ENCODE results near the gene TUBB.
"Not testable (repeated sequence)": the region's sequence is repeated elsewhere in the genome, so short reads cannot be mapped to it uniquely, and the experiment has no call there.

TUBB gene

DNA sequence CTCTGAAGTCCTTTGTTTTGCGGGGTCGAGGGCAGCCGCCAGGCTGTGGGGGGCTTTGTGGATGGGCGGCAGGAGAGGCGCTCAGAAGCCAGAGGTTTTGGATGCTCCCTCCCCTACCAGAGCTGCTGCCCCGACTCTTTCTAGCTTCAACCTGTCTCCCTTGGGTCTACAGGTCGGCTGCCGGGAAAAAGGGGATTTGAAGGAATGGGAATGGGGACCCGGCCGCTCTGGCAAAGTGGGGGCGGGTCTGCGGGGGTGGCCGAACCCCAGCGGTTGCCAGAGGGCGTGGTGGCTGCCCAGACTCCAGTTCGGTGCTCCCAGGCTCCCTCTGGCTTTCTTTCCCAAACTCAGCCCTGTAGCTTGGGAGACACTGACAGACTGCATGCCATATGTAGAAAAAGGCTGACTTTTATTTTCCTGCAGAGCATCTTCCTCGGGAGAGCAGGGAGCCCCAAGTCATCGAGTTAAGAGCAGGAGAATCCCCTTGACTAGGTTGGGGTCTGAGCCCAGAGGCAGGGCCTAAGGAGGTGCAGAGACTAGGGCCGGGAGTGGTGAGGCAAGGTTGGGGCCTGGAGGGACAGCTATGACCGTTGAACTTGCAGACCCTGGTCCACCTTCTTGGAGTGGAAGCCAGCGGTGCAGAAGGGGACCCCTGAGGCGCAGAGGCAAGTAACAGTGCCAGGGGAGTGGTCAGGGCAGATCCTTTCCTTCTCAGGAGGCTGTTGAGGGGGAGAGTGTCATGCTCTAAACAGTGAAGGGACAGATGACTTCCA is 32.3 kb upstream of the TUBB start:
- DNase-seq = no peak

DNA sequence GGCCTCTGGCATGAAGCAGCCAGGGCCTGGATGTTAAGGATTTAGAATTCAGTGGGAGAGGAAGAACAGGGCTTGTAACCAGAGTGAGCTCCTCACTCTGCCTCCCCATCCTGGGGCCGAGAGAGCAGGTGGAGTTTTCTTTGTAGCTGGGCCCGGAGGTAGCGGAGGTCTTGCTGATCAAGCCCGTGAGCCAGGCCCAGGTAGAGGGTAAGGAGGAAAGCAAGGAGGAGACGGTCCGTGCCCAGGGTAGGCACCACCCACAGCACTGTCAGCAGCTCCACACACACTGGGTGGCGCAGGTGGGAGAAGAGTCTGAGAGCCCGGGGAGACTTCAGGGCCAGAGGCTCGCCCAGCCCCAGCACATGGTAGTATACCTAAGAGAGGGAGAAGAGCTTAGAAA is 31.6 kb upstream of the TUBB start:
- no peak for DNase-seq

DNA sequence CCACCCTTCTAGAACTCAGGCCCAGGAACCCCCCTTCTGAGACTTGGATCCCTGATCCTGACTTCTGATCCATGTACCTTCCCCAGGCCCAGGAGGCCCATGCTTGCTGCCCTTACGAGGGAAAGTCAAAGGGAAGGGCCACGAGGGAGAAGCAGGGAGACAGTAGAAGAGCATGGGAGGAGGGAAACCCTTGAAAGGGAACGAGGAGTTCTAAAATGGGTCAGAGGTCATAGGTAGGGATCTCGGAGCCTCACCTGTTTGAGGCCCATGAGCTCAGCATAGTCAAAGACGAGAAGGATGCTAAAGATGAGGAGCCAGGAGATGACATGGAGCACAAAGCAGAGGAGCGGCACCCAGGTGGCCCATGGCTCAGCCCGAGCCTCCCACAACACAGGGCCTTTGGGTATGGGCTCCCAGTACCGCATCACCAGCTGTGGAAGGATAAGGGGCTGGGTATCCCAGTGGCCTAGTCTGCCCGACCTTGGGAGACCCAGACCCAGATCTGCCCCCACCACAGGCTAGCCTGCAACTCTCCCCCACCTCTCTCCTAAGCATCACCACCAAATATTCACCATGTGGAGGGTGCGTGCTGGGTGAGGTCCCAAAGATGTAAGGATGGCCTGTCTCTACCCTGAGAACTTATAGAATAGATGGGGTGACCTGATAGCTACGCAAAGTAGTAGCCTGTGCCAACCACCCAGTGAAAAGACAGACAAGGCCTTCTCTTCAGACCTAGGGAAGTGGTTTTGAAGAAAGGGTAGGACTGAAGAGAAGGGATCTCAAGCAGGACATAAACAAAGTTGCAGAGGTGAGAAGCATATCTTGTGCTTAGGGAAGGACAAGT is 30.9 kb upstream of the TUBB start:
- DNase-seq = no peak

DNA sequence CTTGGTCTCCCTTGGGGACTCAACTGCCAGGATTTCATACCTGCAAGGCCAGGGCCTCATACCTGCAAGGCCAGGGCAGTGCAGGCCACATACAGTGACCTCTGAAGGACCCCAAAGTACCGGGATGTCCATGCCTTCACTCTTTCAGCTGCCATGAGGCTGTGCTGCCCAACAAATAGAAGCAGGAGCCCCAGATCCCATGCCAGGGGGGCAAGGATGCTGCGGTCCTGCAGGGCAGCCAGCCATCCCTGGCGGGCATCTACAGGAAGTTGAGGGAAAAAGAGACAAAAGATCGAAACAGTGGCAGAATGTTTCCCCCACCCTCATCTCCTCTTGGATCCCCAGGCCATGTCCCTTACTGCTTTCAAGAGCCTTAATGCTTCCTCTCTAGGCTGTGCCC is 30.2 kb upstream of the TUBB start:
- DNase-seq = no peak

DNA sequence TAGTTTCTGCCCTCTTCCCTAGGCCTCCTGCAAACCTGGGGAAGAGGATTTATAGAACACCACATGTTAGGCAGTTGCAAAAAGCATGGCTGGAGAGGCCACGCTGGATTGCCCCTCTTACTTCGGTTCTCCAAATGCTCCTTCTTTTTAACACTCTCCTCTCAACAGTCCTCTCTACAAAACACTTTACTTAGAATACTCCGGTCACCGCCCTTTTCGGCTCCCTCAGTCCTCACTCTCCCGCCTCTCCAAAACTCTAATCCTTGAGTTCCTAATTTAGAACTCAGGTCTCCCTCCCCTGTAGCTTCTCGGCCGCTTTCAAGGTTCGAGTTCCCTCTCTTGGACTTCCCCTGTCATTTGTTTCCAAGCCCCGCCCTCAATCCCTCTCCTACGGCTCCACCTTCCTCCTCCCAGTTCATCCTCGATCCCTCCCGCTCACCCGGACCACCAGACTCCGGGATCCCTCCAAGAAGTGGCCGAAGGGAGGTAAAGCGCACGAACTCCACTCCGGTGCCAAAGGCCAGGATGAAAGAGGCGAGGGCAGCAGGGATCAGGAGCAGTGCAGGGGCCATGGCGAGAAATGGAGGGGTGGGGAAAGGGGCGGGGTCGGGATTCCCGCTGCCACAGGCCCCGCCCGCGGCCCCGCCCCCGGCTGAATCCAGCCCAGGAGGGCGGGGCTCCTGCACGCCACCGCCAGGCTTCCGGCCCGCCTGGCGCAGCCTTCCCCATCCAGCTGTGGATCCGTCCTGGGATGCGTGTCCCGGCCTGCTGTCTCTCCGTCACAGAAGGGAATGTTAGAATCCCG is 29.5 kb upstream of the TUBB start, which contains the start of gene NRM:
NRM (minus strand) TSS at position 582 of the 805 bp plus-strand sequence; CDS start at position 572, 10 bp downstream.
- DNase-seq = peak; percentile 48

DNA sequence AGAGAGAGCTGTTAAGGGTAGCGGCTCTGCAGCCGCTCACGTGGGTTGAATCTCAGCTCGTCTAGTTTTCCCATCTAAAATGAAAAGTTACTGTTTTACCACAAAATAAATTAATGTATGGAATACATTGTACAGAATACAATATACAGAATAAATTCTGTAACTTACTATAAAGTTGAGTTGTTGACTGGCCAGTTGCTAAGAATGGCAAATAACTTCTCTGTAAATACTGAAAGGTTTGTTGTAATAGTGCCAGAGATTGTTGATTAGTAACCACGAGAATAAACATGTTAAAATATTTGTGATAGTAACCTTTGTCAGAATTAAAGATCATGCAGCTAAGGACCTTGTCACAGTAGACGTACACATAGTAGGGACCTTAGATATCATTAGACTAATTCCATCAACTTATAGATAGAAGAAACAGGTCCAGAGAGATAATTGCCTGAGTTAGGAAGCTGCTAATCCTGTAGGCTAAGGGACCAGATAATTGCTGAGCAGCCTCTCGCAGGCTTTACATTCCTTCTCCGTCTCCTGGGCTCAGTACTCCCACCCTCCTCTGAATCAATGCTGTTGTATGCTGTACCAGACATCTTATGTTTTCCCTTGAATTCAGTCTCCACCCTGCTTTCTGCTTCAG is 28.8 kb upstream of the TUBB start:
- no peak for DNase-seq

DNA sequence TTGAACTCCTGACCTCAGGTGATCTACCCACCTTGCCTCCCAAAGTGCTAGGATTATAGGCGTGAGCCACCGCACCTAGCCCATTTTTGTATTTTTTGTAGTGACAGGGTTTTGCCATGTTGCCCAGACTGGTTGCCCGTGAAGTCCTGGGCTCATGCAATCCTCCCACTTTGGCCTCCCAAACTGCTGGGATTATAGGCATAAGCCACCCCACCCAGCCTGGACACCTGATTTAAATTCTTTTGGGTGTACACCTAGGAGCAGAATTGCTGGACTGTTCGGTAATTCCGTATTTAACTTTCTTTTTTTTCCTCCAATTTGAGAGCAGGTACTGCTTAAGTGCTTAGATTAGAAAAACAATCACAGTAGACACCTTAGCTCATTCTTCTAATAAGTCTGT is 23.7 kb upstream of the TUBB start:
- no peak for DNase-seq

DNA sequence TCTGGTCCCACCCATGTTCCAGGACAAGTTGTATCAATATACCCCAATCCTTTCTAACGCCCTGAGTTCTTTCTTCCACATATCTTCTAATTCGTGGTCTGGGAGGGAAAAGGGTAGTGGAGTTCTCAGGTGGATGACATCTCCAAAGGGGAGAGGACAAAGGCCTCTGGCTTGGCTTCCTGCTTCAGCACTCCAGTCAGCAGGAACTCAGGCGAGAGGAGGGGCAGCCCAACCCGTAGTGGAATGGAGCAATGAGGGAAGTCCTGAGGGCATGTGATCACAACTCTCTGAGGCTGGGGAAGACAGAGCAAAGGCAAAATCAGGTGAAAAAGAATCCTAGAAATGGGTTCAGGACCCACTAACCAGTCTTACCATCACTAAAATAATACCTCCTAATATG is 19.8 kb upstream of the TUBB start:
- no peak for DNase-seq

DNA sequence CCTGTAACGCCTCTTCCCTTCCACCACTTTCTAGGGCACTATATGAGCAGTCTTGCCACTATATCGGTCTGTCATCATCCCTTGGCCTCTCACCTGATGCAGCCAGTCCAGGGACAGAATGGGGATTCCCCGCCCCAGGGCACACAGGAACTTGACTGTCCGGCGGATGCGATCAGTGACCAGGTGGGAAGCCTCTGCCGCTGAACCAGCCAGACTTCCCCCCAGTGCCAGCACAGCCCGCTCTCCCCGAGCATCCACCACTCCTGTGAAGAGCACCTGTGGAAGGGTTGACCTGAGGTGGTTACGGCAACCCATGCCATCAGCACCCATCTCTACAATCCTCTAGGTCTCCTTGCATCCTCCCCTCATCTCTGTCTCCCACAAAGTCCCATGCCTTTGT is 17.1 kb upstream of the TUBB start:
- DNase-seq = no peak

DNA sequence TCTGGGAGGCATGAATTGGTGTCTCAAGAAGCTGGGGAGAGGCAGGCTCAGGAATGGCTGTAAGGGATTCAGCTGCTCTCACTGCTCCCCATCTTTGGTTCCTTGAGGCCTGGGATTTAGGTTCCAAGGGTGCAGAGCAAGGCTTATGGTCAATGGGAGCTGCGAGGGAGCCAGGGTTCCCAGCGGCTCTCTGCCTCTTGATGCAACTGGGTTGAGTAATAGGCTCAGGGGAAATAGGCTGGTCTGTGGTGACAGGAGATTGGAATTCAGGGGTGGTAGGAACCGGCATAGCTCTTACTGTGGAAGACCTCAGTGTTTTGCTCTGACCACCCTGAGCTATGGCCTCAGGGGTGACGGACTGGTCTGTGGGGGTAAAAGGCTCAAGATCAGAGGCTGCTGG is 16.3 kb upstream of the TUBB start:
- no peak for DNase-seq

DNA sequence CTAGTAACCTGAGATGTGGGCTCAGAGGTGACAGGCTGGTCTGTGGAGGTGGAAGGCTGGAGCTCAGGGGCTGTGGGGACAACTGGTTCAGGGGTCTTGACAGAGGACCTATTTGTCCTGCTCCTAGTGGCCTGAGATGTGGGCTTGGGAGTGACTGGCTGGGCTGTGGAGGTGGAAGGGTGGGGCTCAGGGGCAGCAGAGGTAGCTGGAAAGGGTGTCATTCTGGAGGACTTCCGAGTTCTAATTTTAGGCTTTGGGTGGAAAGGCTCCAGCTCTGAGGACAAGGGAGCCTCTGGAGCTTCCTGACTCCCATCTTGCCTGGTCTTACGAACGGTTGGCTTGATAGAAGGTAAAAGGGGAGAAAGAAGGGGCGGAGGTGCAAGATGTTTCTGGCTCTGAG is 14.5 kb upstream of the TUBB start:
- DNase-seq = no peak

DNA sequence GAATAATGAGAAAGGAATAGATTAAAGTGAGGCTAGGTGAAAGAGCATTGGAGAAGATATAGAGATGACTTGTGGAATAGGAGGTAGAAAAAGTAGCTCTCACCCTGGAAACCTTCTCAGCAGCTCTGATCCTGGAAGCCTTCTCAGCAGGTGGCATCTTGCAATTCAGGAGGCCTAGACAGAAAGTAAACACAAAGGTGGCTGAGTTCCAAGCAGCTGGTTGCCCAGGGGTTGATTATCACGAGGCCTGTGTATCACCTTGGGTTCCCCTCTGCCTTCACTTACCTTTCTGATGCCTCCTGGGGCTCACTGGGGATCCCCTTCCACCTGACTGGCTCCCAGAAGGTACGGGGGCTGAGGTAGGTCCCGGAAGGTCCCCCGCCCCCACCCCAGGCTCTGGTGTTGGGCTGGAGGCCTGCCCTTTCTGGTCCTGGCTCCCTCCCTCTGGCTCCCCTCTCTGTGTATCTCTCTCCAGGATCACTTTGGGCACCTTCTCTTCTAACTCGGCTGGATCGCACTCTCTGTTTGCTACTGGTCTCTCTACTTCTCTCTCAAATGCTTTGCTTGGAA is 12.8 kb upstream of the TUBB start:
- no peak for DNase-seq

DNA sequence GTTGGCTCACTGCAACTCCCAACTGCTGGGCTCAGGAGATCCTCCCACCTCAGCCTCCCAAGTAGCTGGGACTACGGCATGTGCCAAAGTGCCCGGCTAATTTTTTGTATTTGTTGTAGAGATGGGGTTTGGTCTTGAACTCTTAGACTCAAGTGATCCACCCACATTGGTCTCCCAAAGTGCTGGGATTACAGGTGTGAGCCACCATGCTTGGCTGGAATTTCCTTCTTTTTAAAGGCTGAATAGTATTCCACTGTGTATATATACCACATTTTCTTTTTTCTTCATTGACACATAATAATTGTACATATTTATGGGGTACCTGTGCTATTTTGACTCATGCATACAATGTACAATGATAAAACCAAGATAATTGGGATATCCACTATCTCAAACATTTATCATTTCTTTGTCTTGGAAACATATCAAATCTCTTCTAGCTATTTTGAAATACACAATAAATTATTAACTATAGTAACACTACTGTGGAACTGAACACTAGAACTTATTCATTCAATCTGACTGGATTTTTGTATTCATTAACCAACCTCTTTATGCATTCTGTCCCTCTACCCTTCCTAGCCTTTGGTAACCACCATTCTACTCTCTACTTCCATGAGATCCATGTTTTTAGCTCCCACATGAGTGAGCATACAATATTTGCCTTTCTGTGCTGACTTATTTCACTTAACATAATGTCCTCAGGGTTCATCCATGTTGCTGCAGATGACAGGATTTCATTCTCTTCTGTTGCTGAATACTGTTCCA is 10.9 kb upstream of the TUBB start:
- DNase-seq = no peak

DNA sequence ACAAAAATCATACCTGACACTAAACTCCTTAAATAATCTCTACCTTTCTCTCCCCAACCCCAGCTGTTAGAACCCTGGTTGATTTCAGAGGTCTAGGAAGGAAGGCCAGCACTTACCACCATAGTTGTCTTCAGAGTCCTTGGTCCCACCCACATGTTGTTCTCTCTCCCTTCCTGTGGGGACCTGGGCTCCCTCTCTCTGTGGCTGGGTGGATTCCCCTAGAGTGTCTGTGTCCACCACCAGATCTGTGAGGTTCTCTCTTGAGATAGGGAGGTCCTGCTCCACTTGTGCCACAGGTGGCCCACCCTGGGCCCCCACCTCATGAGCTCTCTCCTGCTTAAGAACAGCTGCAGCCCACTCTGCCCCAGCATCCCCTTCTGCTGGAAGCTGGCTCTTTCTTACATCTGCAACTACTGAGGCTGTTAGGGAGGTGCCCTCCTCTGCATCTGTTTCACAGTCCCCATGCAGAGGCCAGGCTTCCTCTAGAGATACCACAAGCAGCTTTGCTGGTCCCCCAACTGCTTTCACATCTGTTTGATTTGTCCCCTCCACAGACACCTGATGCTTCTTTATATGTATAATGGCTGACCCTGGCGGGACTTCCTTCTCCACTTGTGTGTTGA is 8.3 kb upstream of the TUBB start:
- DNase-seq = no peak

DNA sequence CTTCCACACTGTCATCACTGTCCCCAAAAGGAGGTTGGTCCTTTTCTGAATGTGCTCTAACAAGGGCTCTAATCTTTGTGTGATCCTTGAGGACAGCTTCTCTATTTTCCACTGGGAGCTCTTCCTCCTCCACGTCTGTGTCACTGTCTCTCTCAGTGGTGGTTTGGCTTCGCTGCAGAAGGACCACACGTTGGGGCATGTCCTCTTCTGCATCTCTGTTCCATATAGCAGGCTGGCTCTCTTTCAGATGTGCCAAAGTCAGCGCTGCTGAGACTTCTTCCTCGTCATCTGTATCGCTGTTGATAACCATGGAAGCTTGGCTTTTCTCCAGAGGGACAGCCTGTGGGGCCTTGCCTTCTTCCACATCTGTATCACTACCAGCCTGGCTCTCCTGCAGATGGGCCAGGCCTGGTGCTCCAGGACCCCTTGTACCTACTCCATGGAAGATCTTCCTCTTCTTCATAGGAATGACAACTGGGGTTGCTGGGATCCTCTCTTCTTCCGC is 7.7 kb upstream of the TUBB start:
- no peak for DNase-seq

DNA sequence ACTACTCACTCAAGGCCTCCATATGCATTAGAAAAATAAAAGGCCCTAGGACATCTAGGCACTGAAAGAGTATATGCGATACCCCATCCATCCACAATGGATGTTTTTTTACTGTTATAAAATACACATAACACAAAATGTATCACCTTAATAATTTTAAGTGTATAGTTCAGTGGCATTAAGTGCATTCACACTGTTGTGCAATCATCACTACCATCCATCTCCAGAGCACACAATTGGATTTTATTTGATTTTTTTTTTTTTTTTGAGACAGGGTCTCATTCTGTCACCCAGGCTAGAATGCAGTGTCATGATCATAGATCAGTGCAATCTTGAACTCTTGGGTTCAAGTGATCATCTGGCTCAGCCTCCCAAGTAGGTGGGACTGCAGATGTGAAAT is 5.9 kb upstream of the TUBB start:
- no peak for DNase-seq

DNA sequence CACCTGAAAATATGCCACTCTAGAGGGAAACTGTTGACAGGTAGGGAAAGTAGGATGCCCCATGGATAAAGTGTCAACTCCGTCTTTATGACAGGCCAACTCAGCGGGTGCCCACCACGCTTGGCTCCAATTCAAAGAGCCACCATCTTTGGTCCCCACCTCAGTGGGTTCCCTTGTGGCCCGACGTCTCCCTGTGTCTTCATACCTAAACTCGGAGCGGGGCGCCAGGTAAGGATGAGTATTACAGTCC is 3.3 kb upstream of the TUBB start:
- DNase-seq = no peak

DNA sequence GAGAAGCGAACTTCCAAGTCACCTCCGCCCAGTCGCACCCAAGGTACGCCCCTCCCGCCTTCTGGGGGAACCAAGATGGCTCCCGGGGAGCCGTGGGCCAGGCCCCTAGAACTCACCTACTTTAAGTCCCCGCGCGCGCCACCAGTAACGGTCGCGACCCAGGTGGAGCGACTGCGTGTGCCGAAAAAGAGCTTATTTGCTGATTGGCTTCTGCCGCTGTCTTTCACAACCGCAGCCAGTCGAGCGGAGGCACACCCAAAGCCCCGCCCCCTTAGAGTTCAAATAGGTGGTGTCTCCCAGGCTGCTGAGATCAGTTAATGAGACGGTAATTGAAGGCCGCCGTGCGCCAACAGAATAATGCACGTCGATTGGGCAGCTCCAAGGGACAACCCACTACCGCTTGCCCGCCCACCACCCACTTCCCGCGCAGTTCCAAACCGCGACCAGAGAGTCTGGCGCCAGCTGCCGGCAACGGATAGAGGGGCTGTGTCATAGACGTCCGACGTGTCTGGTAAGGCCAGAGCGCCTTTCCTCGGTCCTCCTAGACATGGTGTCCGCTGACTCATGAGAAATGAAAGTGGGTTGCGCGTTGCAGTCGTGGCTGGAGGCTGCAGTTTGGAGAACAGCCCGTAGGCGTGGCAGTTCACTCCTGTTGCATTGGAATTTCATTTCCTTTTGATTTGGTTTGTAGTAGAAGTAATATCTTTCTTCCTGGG is 2.9 kb upstream of the TUBB start, which contains the start of gene MDC1:
MDC1 (minus strand) TSS at position 153 of the 716 bp plus-strand sequence. CDS start 2,106 bp downstream, outside the sequence.
- DNase-seq = peak; percentile 99

DNA sequence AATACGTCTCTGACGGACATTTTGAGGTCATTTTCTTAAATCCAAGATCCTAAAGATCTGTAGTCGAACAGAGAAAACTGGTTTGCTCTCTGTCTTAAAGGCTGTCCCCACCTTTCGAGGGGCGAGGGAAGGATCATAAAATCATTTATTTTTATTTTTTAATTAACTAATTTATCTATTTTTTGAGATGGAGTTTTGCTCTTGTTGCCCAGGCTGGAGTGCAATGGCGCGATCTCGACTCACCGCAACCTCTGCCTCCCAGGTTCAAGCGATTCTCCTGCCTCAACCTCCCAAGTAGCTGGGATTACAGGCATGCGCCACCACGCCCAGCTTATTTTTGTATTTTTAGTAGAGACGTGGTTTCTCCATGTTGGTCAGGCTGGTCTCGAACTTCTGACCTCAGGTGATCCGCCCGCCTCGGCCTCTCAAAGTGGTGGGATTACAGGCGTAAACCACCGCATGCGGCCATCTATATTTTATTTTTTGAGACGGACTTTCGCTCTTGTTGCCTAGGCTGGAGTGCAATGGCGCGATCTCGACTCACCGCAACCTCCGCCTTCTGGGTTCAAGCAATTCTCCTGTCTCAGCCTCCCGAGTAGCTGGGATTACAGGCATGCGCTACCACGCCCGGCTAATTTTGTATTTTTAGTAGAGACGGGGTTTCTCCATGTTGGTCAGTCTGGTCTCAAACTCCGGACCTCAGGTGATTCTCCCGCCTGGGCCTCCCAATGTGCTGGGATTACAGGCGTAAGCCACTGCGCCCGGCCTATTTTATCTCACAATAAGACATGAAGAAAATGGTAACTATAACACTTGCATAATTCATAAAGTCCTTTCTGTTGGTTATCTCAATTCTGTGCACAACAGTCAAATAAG is 2.1 kb upstream of the TUBB start:
- DNase-seq = not testable (repeated sequence)
